GM12878 (cell line): ENCODE results near the gene PRTFDC1.
"Not testable (repeated sequence)": the region's sequence is repeated elsewhere in the genome, so short reads cannot be mapped to it uniquely, and the experiment has no call there.

Experiments
- CEBPZ ChIP-seq: fragments of 150-350 bp; IDR thresholded peaks from 2 replicates; pipeline ENCODE4 v1.6.1; 2016; ENCODE audit warnings: low read depth, low read length
- CREM ChIP-seq: IDR thresholded peaks from 2 replicates; pipeline ENCODE4 v1.6.1; 2014; ENCODE audit warnings: antibody characterized with exemption, low read depth
- CTCF ChIP-seq, 3 experiments: IDR thresholded peaks in 2 of 3; conservative IDR thresholded peaks in 1 of 3; 2 replicates each; pipeline ENCODE4 v1.5.1; 2011; ENCODE audit warnings: low read depth in 3 of 3, low read length in 3 of 3, mild to moderate bottlenecking in 3 of 3, control low read depth in 2 of 3, moderate library complexity in 2 of 3, inconsistent platforms in 1 of 3, mixed read lengths in 1 of 3; ENCODE audit not compliant: control insufficient read depth in 2 of 3, insufficient read depth in 1 of 3; ENCODE audit errors: extremely low read depth in 1 of 3
- POLR2A ChIP-seq: IDR thresholded peaks from 2 replicates; pipeline ENCODE4 v1.6.1; 2011; ENCODE audit warnings: low read depth, mild to moderate bottlenecking, low read length
- POLR2AphosphoS5 ChIP-seq: IDR thresholded peaks from 2 replicates; pipeline ENCODE4 v1.6.1; 2011; ENCODE audit warnings: mild to moderate bottlenecking, low read length, inconsistent platforms
- REST ChIP-seq: IDR thresholded peaks from 2 replicates; pipeline ENCODE4 v1.6.1; 2012; ENCODE audit warnings: mild to moderate bottlenecking, low read depth, low read length
- SP1 ChIP-seq: IDR thresholded peaks from one replicate; pipeline ENCODE4 v1.6.1; 2011; ENCODE audit warnings: low read depth, low read length
- TAF1 ChIP-seq: IDR thresholded peaks from 2 replicates; pipeline ENCODE4 v1.6.1; 2011; ENCODE audit warnings: mild to moderate bottlenecking, low read depth, low read length, borderline replicate concordance
- TCF12 ChIP-seq: IDR thresholded peaks from 2 replicates; pipeline ENCODE4 v1.6.1; 2011; ENCODE audit warnings: low read depth, mild to moderate bottlenecking, low read length
- ZNF274 ChIP-seq: IDR thresholded peaks from one replicate; pipeline ENCODE4 v1.8.0; 2011; ENCODE audit not compliant: insufficient read length, insufficient read depth

- TF ChIP-seq TAF1; CEBPZ; CREM; REST; SP1; CTCF (IDR thresholded peaks at IDR 0.05 in 2 of 3, conservative IDR thresholded peaks at IDR 0.05 in 1 of 3; ENCODE audit: control insufficient read depth in 2 of 3, extremely low read depth in 1 of 3, insufficient read depth in 1 of 3, low read depth in 3 of 3, low read length in 3 of 3); POLR2A; POLR2AphosphoS5; ZNF274; TCF12: not testable (repeated sequence)
Measured at GRCh38 chr10:24920192-24920591, 32.2 kb downstream of the PRTFDC1 start.
